Breast epithelium (tissue), 4 donors: ENCODE measurements around the gene ASTN2. TPM values are rescaled to one million over a fixed set of nuclear protein-coding genes. Genes with fewer than 3 reads are reported as not detected.

Experiments used
- DNase-seq, 2 donors: peaks; one replicate each; pipeline ENCODE4 v3.0.0-alpha.2; 2019; ENCODE audit warnings: low spot score in 2 of 2
- H3K27ac ChIP-seq, 2 donors: fragments of 200-600 bp; sonication (generic) in 1 of 2; one replicate each; pipeline ENCODE4 v1.5.1; 2016 to 2019; ENCODE audit warnings: mild to moderate bottlenecking in 1 of 2
- H3K27me3 ChIP-seq, 2 donors: fragments of 200-600 bp; sonication (generic) in 1 of 2; one replicate each; pipeline versions ENCODE4 v1.5.1 to v1.6.0; 2017 to 2019; ENCODE audit warnings: control low read depth in 1 of 2, mild to moderate bottlenecking in 1 of 2
- H3K36me3 ChIP-seq: fragments of 200-600 bp; one replicate; pipeline ENCODE4 v1.5.1; 2019
- H3K4me1 ChIP-seq, 2 donors: fragments of 200-600 bp; sonication (generic); one replicate each; pipeline ENCODE4 v1.5.1; 2016 to 2019; ENCODE audit warnings: control low read depth in 1 of 2
- H3K4me3 ChIP-seq, 3 donors: fragments of 200-600 bp; sonication (generic); 1 replicate in 2 of 3; 2 replicates in 1 of 3; pipeline ENCODE4 v1.5.1; 2016 to 2019; ENCODE audit warnings: mild to moderate bottlenecking in 3 of 3, moderate library complexity in 2 of 3
- H3K9me3 ChIP-seq, 2 donors: fragments of 200-600 bp; sonication (generic) in 1 of 2; one replicate each; pipeline ENCODE4 v1.5.1; 2016 to 2019; ENCODE audit warnings: control low read depth in 1 of 2
- CTCF ChIP-seq, 3 donors: fragments of 450-650 bp; IDR thresholded peaks; one replicate each; pipeline ENCODE4 v1.5.1; 2016 to 2017; ENCODE audit warnings: antibody characterized with exemption in 3 of 3, mild to moderate bottlenecking in 3 of 3, moderate library complexity in 3 of 3
- POLR2A ChIP-seq: fragments of 450-650 bp; IDR thresholded peaks from one replicate; pipeline ENCODE4 v1.6.1; 2016; ENCODE audit warnings: antibody characterized with exemption, mild to moderate bottlenecking, moderate library complexity
- POLR2AphosphoS5 ChIP-seq, 3 donors: sonication (generic); formaldehyde crosslinking; IDR thresholded peaks; one replicate each; pipeline ENCODE4 v1.6.1; 2017; ENCODE audit warnings: antibody characterized with exemption in 3 of 3
- intact Hi-C: fragments of 100-400 bp; cut with DNase I; formaldehyde crosslinking; loops from one replicate; pipeline ENCODE4 v1.15.1; 2023; ENCODE audit warnings: low total_unique reads
- total RNA-seq, 3 donors: library from RNA; depleted of rRNA; stranded (reverse); fragments of >200 nt; gene quantifications; one replicate each; pipeline ENCODE4 v1.1.0, GENCODE V29; 2016

Gene ASTN2
- total RNA-seq, 3 donors from 2014 or later: 9.1 to 13.8 (median 9.8) TPM

- no peaks in the 10 kb centered on the region for H3K27me3 ChIP-seq
- H3K36me3 ChIP-seq: no peaks in the 10 kb centered on the region
- H3K27ac ChIP-seq: no peak overlapping the region
- TF ChIP-seq CTCF (IDR thresholded peaks at IDR 0.05) (no peak), POLR2A (no peak), POLR2AphosphoS5 (IDR thresholded peaks at IDR 0.05) (no peak)
- no peak for DNase-seq
- H3K4me3 ChIP-seq: no peak overlapping the region
- intact Hi-C loops: no loop called here
- no peaks in the 10 kb centered on the region for H3K4me1 ChIP-seq
- H3K9me3 ChIP-seq: no peaks in the 10 kb centered on the region
These were observed 526.8 kb downstream of the ASTN2 start for GRCh38 chr9:116888066-116888465.

GRCh38 chr9:116883676-116884075 lies 531.2 kb downstream of the ASTN2 start:
- no peaks in the 10 kb centered on the region for H3K27me3 ChIP-seq
- TF ChIP-seq POLR2A (no peak), POLR2AphosphoS5 (IDR thresholded peaks at IDR 0.05) (no peak), CTCF (IDR thresholded peaks at IDR 0.05) (no peak)
- no peak overlapping the region for H3K27ac ChIP-seq
- no peaks in the 10 kb centered on the region for H3K4me1 ChIP-seq
- H3K36me3 ChIP-seq: no peaks in the 10 kb centered on the region
- no peak overlapping the region for H3K4me3 ChIP-seq
- intact Hi-C loops: no loop called here
- peaks cover 0 to 3% of the 10 kb centered on the region in 2 donors for H3K9me3 ChIP-seq
- no peak for DNase-seq

- Histone ChIP-seq H3K36me3 (no peaks in the 10 kb centered on the region), H3K27me3 (no peaks in the 10 kb centered on the region), H3K27ac (no peak overlapping the region), H3K4me1 (no peaks in the 10 kb centered on the region), H3K4me3 (no peak overlapping the region), H3K9me3 (peaks cover 15 to 31% of the 10 kb centered on the region in 2 donors)
- DNase-seq: no peak
- TF ChIP-seq CTCF (IDR thresholded peaks at IDR 0.05) (no peak), POLR2AphosphoS5 (IDR thresholded peaks at IDR 0.05) (no peak), POLR2A (no peak)
- intact Hi-C loops: no loop called here
These were observed 537.8 kb downstream of the ASTN2 start for GRCh38 chr9:116877072-116877471.

- Histone ChIP-seq H3K4me1 (no peaks in the 10 kb centered on the region), H3K4me3 (no peak overlapping the region), H3K9me3 (peaks cover 15 to 31% of the 10 kb centered on the region in 2 donors), H3K27ac (no peak overlapping the region), H3K36me3 (no peaks in the 10 kb centered on the region), H3K27me3 (no peaks in the 10 kb centered on the region)
- TF ChIP-seq POLR2A: no peak
- TF ChIP-seq CTCF (IDR thresholded peaks at IDR 0.05): no peak
- no peak for TF ChIP-seq POLR2AphosphoS5 (IDR thresholded peaks at IDR 0.05)
- DNase-seq: no peak
- intact Hi-C loops: no loop called here
These were observed 539.3 kb downstream of the ASTN2 start for GRCh38 chr9:116875576-116875975.

- no peak for DNase-seq
- Histone ChIP-seq H3K4me3 (no peak overlapping the region), H3K4me1 (no peaks in the 10 kb centered on the region), H3K36me3 (no peaks in the 10 kb centered on the region), H3K27me3 (no peaks in the 10 kb centered on the region), H3K9me3 (peaks cover 15 to 31% of the 10 kb centered on the region in 2 donors), H3K27ac (no peak overlapping the region)
- intact Hi-C loops: no loop called here
- TF ChIP-seq CTCF (IDR thresholded peaks at IDR 0.05): no peak
- no peak for TF ChIP-seq POLR2AphosphoS5 (IDR thresholded peaks at IDR 0.05)
- TF ChIP-seq POLR2A: no peak
These were observed 540.6 kb downstream of the ASTN2 start for GRCh38 chr9:116873937-116874914.
